HG03457 (cell line): ENCODE results near the gene ENTPD3.
A peak's percentile ranks its signal among the peaks of the same experiment; 100 is the strongest.

Experiments used
- ATAC-seq: cut with Tn5 transposase; IDR thresholded peaks from one replicate; pipeline ENCODE4 v1.9.1; 2021; ENCODE audit warnings: moderate number of reproducible peaks; ENCODE audit not compliant: unreplicated experiment

ENTPD3 gene

GRCh38 chr3:40398346-40398745 is 11.4 kb downstream of the ENTPD3 start:
- no peak for ATAC-seq

- ATAC-seq = no peak
These were observed 17.7 kb downstream of the ENTPD3 start for GRCh38 chr3:40404591-40405198.

- no peak for ATAC-seq
These were observed 20.0 kb downstream of the ENTPD3 start for GRCh38 chr3:40407007-40407406.

GRCh38 chr3:40407611-40408010 is 20.6 kb downstream of the ENTPD3 start:
- no peak for ATAC-seq

DNA sequence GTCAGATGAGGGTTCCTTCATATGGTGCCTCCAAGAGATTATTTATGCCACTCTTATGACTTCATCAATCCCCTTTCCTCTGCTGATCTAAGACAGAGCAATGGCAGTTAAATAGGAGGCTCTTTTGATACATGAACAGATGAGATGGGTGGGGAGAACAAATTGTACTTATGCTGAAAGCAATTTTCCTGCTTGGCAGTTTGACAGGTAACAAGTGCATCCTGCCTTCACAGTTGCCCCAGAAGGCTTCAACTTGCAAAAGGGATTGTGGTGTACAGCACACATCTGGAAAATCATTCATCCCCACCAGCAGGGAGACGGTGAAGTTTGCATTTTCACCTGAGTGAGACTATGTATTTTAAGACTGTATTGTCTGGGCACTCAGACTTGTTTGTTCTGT is 27.3 kb downstream of the ENTPD3 start:
- ATAC-seq = no peak

DNA sequence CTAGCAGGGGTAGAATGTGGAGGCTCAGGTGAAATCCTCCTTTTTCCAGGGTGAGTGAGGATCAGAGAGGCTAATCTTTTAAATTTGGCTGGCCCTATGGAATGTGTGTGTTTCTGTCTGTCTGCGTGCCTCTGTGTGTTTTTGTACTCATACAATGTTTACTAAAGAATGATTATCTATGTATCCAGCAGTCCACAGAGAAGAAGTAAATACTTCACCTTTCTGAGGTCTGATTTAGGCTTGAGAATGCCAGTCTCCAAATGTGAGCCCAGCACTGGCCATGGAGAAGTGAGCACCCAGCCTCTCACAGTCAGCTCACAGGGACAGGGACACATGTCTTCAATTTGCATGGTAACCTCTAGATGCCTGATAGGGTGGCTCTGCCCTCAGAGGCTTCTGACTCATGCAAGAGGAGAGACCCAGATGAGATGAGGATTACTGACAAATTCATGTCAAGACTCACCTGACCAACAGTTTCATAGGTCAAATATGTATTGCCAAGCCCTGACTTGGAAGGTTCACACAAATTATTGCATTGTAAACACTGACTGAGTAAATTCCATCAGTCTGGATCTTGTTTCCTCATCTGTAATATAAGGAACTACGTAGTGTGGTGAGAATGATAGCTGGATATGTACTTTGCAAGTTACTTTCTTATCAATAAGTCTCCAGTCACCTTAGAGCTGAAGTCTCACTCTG is 31.0 kb downstream of the ENTPD3 start:
- no peak for ATAC-seq

GRCh38 chr3:40422861-40423260 is 35.9 kb downstream of the ENTPD3 start:
- ATAC-seq = no peak

- no peak for ATAC-seq
These were observed 40.2 kb downstream of the ENTPD3 start for GRCh38 chr3:40427045-40427669.

DNA sequence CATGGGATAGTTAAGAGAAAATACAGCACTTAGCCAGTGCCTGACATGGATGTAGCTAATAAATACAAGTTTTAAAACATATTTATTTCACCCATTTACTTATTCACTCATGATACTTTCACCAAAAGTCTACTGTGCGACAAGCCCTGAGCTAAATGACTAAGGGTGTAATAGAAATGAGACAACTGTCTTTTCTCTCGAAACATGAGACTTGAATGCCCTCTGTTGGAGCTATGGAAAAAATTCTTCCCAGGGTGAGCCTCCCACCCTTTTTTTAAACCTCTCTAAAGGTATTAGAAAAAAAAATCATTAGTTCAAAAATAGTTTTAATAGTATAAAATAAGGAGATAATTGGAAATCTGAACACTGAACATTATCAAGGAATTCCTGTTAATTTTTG is 45.8 kb downstream of the ENTPD3 start:
- no peak for ATAC-seq

DNA sequence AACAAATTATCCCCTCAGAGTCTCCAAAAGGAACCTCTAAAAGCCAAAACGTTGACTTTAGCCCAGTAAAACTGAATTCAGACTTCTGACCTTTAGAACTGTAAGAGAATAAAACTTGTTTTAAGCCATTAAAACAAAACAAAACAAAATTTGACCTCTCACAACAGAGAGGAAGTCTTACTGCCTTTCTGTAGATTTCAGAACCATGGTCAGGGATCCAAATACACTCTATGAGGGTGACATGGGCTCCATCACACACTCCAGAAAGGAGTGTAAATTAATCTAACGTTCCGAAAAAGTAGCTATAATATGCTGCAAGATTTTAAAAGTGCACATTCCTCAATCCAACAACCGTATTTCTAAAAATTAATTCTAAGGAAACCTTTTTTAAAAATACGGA is 50.9 kb downstream of the ENTPD3 start:
- no peak for ATAC-seq

DNA sequence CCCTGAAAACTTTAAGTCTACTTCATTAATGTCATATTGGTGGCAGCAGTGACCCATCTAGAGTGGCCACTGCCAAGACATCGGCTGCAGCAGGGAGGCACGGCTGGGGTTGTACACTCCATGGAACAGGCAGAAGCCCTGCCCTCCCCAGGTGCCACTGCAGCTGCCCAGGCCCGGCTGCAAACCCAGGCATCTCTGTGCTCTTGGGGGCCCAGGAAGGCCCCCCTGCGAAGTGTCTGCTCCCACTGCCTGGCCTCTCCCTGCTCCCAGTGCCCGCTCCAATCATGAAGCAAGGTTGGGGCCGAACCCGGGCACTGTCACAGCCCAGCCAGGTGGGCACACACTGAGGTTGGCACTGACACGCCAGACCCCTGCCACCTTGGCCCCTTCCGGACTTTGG is 58.1 kb downstream of the ENTPD3 start:
- ATAC-seq = no peak

DNA sequence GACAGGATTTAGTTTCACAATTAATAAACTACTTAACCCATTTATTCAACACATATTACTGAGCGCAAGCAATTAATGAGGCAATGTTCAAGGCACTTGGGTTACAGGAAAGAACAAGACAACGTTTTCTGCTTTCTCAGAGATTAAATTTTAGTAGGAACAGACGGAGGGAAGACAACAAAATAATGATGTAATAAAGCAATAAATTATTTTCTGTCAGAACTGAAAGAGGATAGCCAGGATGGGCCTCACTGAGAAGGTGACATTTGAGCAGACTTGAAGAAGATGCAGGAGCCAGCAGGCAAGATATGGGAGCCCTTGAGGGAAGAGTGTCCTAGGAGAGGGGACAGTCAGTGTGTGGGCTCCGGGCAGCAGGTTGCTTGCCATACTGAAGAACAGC is 58.9 kb downstream of the ENTPD3 start:
- no peak for ATAC-seq

DNA sequence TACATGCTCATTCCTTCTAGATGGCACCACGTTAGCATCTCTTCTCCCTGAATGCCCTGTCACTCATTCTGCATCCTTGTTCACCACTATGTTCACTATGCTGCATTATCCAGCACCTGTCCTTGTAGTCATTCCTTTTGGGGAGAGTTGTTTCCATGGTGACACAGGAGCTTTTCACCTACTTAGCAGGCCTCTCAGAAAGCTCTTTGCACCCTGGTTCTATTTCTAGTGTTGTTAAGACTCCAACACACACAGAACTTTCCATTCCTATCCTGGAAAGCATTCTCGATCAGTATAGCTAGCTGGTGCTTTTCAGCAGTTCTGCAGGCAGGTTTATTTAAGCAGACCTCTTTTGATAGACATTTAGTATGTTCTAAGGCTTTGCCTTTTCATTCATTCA is 63.5 kb downstream of the ENTPD3 start:
- ATAC-seq = no peak

DNA sequence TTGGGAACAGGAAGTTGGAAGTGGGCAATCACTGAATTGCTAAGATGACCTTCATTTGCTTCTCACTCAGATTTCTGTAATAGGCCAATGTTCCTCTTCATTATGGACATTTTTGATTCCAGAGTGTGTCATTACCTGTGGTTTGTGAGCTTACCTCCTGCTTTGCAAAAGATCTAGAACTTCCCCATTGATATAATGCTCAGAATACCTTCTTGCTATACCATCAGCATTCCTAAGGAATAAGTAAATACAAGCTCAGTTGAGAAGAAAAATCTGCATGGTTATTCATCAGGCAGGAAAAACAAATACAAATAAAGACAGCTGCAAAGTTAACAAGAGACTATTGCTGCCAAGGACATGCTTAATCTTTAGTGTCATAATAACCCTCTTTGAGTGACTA is 64.6 kb downstream of the ENTPD3 start:
- no peak for ATAC-seq

DNA sequence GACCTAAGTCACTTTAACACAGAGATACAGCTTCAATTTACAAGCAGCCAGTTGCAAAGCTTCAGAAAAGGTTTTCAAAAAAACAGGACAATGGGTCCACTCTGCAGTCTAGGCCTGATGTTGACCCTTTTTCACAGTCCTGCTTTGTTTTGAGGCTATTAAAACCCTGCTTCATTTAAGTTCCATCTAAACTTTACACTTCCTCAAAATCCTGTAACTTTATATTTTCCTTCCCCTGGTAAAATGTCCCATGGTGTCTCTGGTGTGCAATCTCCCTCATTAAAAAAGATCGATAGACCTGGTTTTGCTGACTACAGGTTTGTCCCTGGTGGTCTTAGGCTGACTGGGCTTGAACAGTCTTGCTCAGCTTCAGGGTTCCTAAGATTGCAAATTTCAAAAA is 65.1 kb downstream of the ENTPD3 start:
- no peak for ATAC-seq

DNA sequence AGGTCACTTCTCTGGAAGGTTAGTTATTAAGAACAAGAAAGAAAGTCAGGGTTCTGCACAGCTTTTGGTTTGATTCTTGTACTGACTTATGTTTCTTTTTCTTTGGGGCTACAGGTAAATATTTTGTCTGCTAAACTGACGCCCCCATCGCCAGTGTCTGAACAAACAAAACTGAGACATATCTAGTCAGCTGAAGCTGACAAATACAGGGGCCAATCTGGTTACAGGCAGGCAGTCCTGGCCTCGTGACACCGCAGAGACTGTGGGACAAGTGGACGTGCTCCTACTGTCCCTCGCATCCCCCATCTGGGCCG is 65.5 kb downstream of the ENTPD3 start:
- ATAC-seq = no peak

DNA sequence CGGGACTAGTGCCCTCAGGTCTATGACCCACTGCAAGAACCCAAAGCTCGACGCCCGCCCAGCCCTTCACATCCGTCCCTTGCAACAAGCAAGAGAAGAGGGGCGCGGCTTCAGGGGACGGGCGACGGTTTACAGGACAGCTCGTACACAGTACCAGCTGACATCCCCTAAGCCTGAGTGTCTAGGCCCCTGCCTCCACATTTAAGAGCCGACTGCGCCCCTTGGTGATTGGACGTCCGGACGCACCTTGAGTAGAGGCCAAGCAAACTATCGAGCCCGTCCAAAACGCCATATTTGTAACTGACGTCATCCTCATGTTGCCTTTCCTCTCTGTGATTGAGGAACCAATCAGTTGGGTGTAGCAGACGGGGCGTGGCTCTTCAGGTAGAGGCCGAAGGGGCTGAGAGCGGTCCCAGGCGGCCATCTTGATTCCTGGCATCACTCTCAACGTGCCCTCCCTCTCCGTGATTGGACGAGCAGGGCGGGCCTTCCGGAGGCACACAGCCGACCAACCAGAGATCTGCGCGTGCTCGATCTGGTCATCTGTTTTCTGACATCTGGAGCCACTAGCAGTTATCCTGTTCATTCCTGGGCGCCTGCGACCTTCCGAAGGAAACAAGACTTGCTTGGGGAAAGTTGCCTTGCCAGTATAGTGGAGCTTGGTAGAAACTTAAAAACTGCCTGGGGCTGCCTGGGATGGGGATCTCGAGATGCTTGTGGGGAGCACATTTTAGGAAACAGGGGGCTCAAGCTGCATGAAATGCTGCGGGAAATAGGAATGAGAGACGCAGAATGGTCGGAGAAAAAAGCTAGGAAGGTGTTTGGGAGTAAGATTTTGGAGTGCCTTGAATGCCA is 66.1 kb downstream of the ENTPD3 start:
- peak; percentile 93 for ATAC-seq

- no peak for ATAC-seq
These were observed 66.9 kb downstream of the ENTPD3 start for GRCh38 chr3:40453933-40454332.

GRCh38 chr3:40455328-40455727 is 68.3 kb downstream of the ENTPD3 start:
- ATAC-seq = no peak

DNA sequence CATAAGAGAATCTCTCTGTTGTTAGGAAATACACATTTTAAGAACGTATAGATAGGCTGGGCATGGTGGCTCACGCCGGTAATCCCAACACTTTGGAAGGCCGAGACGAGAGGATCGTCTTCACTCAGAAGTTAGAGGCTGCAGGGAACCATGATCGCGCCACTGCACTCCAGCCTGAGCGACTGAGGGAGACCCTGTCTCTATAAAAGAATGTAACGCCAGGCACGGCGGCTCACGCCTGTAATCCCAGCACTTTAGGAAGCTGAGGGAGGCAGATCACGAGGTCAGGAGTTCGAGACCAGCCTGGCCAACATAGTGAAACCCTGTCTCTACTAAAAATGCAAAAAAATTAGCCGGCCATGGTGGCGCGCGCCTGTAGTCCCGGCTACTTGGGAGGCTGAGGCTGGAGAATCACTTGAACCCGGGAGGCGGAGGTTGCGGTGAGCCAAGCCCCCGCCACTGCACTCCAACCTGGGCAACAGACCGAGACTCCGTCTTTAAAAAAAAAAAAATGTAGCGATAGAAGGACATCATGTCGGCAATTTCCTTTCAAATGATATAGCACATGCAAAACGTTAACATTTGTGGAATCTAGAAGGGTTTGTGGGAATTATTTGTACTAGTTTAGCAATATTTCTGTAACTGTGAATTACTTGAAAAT is 69.4 kb downstream of the ENTPD3 start:
- no peak for ATAC-seq
